CD4-positive, alpha-beta T cell treated with Interleukin-17A for 1 hour (primary cell): ENCODE measurements around the gene WDR35.
A peak's percentile ranks its signal among the peaks of the same experiment; 100 is the strongest.
"Not testable (repeated sequence)": the region's sequence is repeated elsewhere in the genome, so short reads cannot be mapped to it uniquely, and the experiment has no call there.

Experiments
- DNase-seq: peaks from one replicate; pipeline ENCODE4 v3.0.0-alpha.2; 2020

The WDR35 gene

GRCh38 chr2:19933351-19933981 lies 56.4 kb downstream of the WDR35 start:
- DNase-seq: no peak

GRCh38 chr2:19932928-19933327 lies 57.0 kb downstream of the WDR35 start:
- no peak for DNase-seq

GRCh38 chr2:19929226-19929625 lies 60.7 kb downstream of the WDR35 start:
- DNase-seq: no peak

GRCh38 chr2:19927816-19928215 lies 62.1 kb downstream of the WDR35 start:
- DNase-seq: not testable (repeated sequence)

- not testable (repeated sequence) for DNase-seq
Measured at GRCh38 chr2:19924526-19924925, 65.4 kb downstream of the WDR35 start.

- not testable (repeated sequence) for DNase-seq
Measured at GRCh38 chr2:19922188-19922587, 67.7 kb downstream of the WDR35 start.

- no peak for DNase-seq
Measured at GRCh38 chr2:19916385-19916950, 73.4 kb downstream of the WDR35 start.

GRCh38 chr2:19914266-19914975 lies 75.5 kb downstream of the WDR35 start:
- DNase-seq: no peak

GRCh38 chr2:19911808-19912509 lies 77.9 kb downstream of the WDR35 start:
- DNase-seq: no peak

GRCh38 chr2:19902216-19902740 lies 87.6 kb downstream of the WDR35 start:
- no peak for DNase-seq

- DNase-seq: peak; percentile 96
Measured at GRCh38 chr2:19901442-19902215, 88.3 kb downstream of the WDR35 start, which contains the start of gene TTC32. TTC32 (minus strand) TSS chr2:19901983; CDS start chr2:19901854, 129 bp downstream.

GRCh38 chr2:19900931-19901441 lies 88.9 kb downstream of the WDR35 start:
- DNase-seq: no peak

GRCh38 chr2:19899985-19900930 lies 89.6 kb downstream of the WDR35 start:
- DNase-seq: peak; percentile 69

GRCh38 chr2:19898592-19899329 lies 91.1 kb downstream of the WDR35 start:
- DNase-seq: no peak

GRCh38 chr2:19897623-19898245 lies 92.2 kb downstream of the WDR35 start:
- DNase-seq: no peak

- no peak for DNase-seq
Measured at GRCh38 chr2:19895535-19895934, 94.4 kb downstream of the WDR35 start.

GRCh38 chr2:19894134-19894792 lies 95.6 kb downstream of the WDR35 start:
- DNase-seq: no peak

- DNase-seq: no peak
Measured at GRCh38 chr2:19893520-19894133, 96.3 kb downstream of the WDR35 start.

GRCh38 chr2:19891971-19892370 lies 97.9 kb downstream of the WDR35 start:
- DNase-seq: peak; percentile 23
